HepG2 (cell line): Measurements from ENCODE around the gene CSF1R. TPM values are rescaled to one million over a fixed set of nuclear protein-coding genes. Genes with fewer than 3 reads are reported as not detected.
A peak's percentile ranks its signal among the peaks of the same experiment; 100 is the strongest.

ENCODE experiments used
- ATAC-seq: fragments of 200-7000 bp; cut with Tn5 transposase; 3 replicates; pipeline ENCODE4 v1.9.1; 2020; ENCODE audit warnings: mild to moderate bottlenecking, moderate library complexity
- BruUV-seq: library from RNA; stranded (reverse); fragments of 400-500 nt; replicated peaks from 2 replicates; lab custom pipeline; 2021; lab: Mats Ljungman, UMichigan
- CTCF ChIA-PET: fragments of 300-600 bp; formaldehyde crosslinking; extraction: SDS; loops from one replicate; lab custom pipeline; 2021; ENCODE audit warnings: low total read pairs, inconsistent platforms, low intra/inter-chr PET ratio; lab: Yijun Ruan, JAX
- POLR2A ChIA-PET: fragments of 350-600 bp; sonication (Branson Sonifier 250); formaldehyde crosslinking; loops from one replicate; lab custom pipeline; 2020; ENCODE audit warnings: antibody characterized with exemption, inconsistent platforms; lab: Yijun Ruan, JAX
- DNase-seq: peaks from one replicate; pipeline ENCODE4 v3.0.0-alpha.2; 2015; ENCODE audit warnings: low spot score
- FAIRE-seq: peaks from 3 replicates; lab custom pipeline; 2011; peaks lifted over from hg19 to GRCh38; lab: Jason Lieb, UNC
- H2AFZ ChIP-seq: one replicate; pipeline ENCODE4 v1.6.1; 2011; ENCODE audit warnings: low read length, inconsistent platforms
- H3K27ac ChIP-seq: fragments of 300-600 bp; 3 replicates; pipeline ENCODE4 v1.8.0; 2011; ENCODE audit warnings: mixed run types, mild to moderate bottlenecking, mixed read lengths, low read length, inconsistent platforms; ENCODE audit not compliant: insufficient read depth; ENCODE audit errors: extremely low read length
- H3K27me3 ChIP-seq, 2 experiments: fragments of 200-600 bp in 1 of 2; 2 replicates in 1 of 2; 3 replicates in 1 of 2; pipeline versions ENCODE4 v1.6.0 to v1.8.0; 2011; ENCODE audit warnings: low read length in 2 of 2, mild to moderate bottlenecking in 2 of 2, moderate library complexity in 2 of 2, inconsistent platforms in 1 of 2; ENCODE audit not compliant: insufficient read depth in 2 of 2, control insufficient read depth in 1 of 2
- H3K36me3 ChIP-seq, 2 experiments: fragments of 200-600 bp in 1 of 2; replicated peaks in 1 of 2; 2 replicates in 1 of 2; 3 replicates in 1 of 2; pipeline versions ENCODE4 v1.5.1 to v1.8.0; 2011; ENCODE audit warnings: low read length in 2 of 2, inconsistent platforms in 1 of 2; ENCODE audit not compliant: insufficient read depth in 2 of 2, control insufficient read depth in 1 of 2
- H3K4me1 ChIP-seq: 2 replicates; pipeline ENCODE4 v1.5.1; 2012; ENCODE audit warnings: low read length, inconsistent platforms; ENCODE audit not compliant: insufficient read depth
- H3K4me2 ChIP-seq: 2 replicates; pipeline ENCODE4 v1.6.0; 2011; ENCODE audit warnings: low read depth, low read length, inconsistent platforms
- H3K4me3 ChIP-seq, 3 experiments: fragments of 200-600 bp in 1 of 3; sonication (generic), shearing (Covaris generic) in 1 of 3; replicated peaks in 1 of 3; 2 replicates each; pipeline ENCODE4 v1.5.1; 2011 to 2016; ENCODE audit warnings: low read length in 3 of 3, inconsistent platforms in 2 of 3, low read depth in 2 of 3, mild to moderate bottlenecking in 2 of 3, control low read depth in 1 of 3, mixed read lengths in 1 of 3; ENCODE audit not compliant: insufficient read depth in 1 of 3
- H3K79me2 ChIP-seq: one replicate; pipeline ENCODE4 v1.6.1; 2011; ENCODE audit warnings: low read length, inconsistent platforms; ENCODE audit not compliant: insufficient read depth
- H3K9ac ChIP-seq: 2 replicates; pipeline ENCODE4 v1.6.0; 2011; ENCODE audit warnings: mild to moderate bottlenecking, low read depth, low read length, inconsistent platforms; ENCODE audit not compliant: insufficient read depth
- H3K9me3 ChIP-seq: 2 replicates; pipeline ENCODE4 v1.5.1; 2012; ENCODE audit warnings: mild to moderate bottlenecking, low read length
- H4K20me1 ChIP-seq: 2 replicates; pipeline ENCODE4 v1.6.0; 2011; ENCODE audit warnings: inconsistent platforms, mild to moderate bottlenecking, low read length, moderate library complexity; ENCODE audit not compliant: insufficient read depth
- ARNTL ChIP-seq: sonication (generic); formaldehyde crosslinking; IDR thresholded peaks from 2 replicates; pipeline ENCODE4 v1.4.0; 2020; ENCODE audit warnings: mild to moderate bottlenecking, missing genetic modification reagents
- ATF1 ChIP-seq: IDR thresholded peaks from 2 replicates; pipeline ENCODE4 v1.6.1; 2016; ENCODE audit warnings: mild to moderate bottlenecking, control low read depth
- BORCS8-MEF2B ChIP-seq: sonication (generic); formaldehyde crosslinking; IDR thresholded peaks from 2 replicates; pipeline ENCODE4 v1.8.0; 2022; ENCODE audit warnings: mild to moderate bottlenecking, missing genetic modification reagents
- EEA1 ChIP-seq: sonication (generic); formaldehyde crosslinking; IDR thresholded peaks from 2 replicates; pipeline ENCODE4 v1.5.1; 2020; ENCODE audit warnings: mild to moderate bottlenecking, missing genetic modification reagents, borderline replicate concordance
- GLI4 ChIP-seq: sonication (generic); formaldehyde crosslinking; IDR thresholded peaks from 2 replicates; pipeline ENCODE4 v1.5.1; 2020; ENCODE audit warnings: missing genetic modification reagents, mild to moderate bottlenecking, moderate library complexity, borderline replicate concordance
- IKZF4 ChIP-seq: sonication (generic); formaldehyde crosslinking; IDR thresholded peaks from 2 replicates; pipeline ENCODE4 v1.5.1; 2020; ENCODE audit warnings: borderline replicate concordance, mild to moderate bottlenecking, low read depth, missing genetic modification reagents; ENCODE audit errors: not compliant biosample characterization
- JDP2 ChIP-seq: sonication (generic); formaldehyde crosslinking; IDR thresholded peaks from 2 replicates; pipeline ENCODE4 v1.8.1; 2022; ENCODE audit warnings: missing genetic modification reagents, borderline replicate concordance
- MED1 ChIP-seq: sonication (generic); formaldehyde crosslinking; IDR thresholded peaks from 2 replicates; pipeline ENCODE4 v1.4.0; 2020; ENCODE audit warnings: missing genetic modification reagents
- RCOR2 ChIP-seq: IDR thresholded peaks from 2 replicates; pipeline ENCODE4 v1.6.1; 2016; ENCODE audit warnings: missing biosample characterization, missing genetic modification reagents
- RFX3 ChIP-seq: IDR thresholded peaks from 2 replicates; pipeline ENCODE4 v1.6.1; 2016; ENCODE audit warnings: missing biosample characterization, missing genetic modification reagents
- TMF1 ChIP-seq: sonication (generic); formaldehyde crosslinking; IDR thresholded peaks from 2 replicates; pipeline ENCODE4 v1.8.1; 2022; ENCODE audit warnings: low read depth, missing genetic modification reagents
- ZNF234 ChIP-seq: sonication (generic); formaldehyde crosslinking; conservative IDR thresholded peaks from 2 replicates; pipeline ENCODE4 v1.5.1; 2020; ENCODE audit warnings: mild to moderate bottlenecking, missing genetic modification reagents
- ZNF451 ChIP-seq: sonication (generic); formaldehyde crosslinking; IDR thresholded peaks from 2 replicates; pipeline ENCODE4 v1.5.0; 2020; ENCODE audit warnings: mild to moderate bottlenecking, missing genetic modification reagents
- WGBS: methylation state at CpG from one replicate; pipeline ENCODE4 v1.1.6; 2017; ENCODE audit warnings: low lambda C conversion rate; 5-methylcytosine and 5-hydroxymethylcytosine counted together
- in situ Hi-C: cut with HindIII; loops from 2 replicates; pipeline ENCODE4 v1.10.0; 2017; ENCODE audit warnings: low pct_unique_long_range_greater_than_20kb; ENCODE audit not compliant: extremely low pct_ligation_motif_present
- intact Hi-C: fragments of 100-400 bp; cut with micrococcal nuclease; formaldehyde crosslinking; loops from one replicate; pipeline ENCODE4 v1.10.0; 2022; ENCODE audit not compliant: unreplicated experiment
- polyA plus RNA-seq, 8 experiments: library from polyadenylated mRNA; depleted of rRNA in 3 of 8; stranded (reverse) in 7 of 8; unstranded in 1 of 8; fragments of >200 nt; fragmentation: Illumina TruSeq in 4 of 8; extraction: Trizol in 4 of 8; gene quantifications; 2 replicates each; pipeline versions ENCODE4 v1.2.1 to v1.2.3, GENCODE V29; 2011 to 2016; ENCODE audit warnings: low read depth in 4 of 8, missing spikeins in 1 of 8, mixed read lengths in 1 of 8; ENCODE audit not compliant: insufficient read depth in 1 of 8
- total RNA-seq, 5 experiments: library from RNA; depleted of rRNA; stranded (reverse); fragments of >200 nt; fragmentation: Illumina TruSeq; extraction: Trizol; gene quantifications; 2 replicates each; pipeline ENCODE4 v1.2.3, GENCODE V29; 2016; ENCODE audit warnings: low read depth in 1 of 5
- TF ChIP-seq, protein P1 (sequence below): IDR thresholded peaks from 2 replicates; pipeline ENCODE4 v1.6.1; 2016; ENCODE audit warnings: low read depth, borderline replicate concordance
- TF ChIP-seq, protein P2 (sequence below): IDR thresholded peaks from 2 replicates; pipeline ENCODE4 v1.6.1; 2012; ENCODE audit warnings: low read depth, low read length, improper control_type of control experiment

Gene CSF1R
- total and polyA plus RNA-seq, 2 of the 13 experiments (the other 11 are each of a cell fraction or from before 2014, with no cell fraction given): 0.01 TPM; not detected in 1

DNA sequence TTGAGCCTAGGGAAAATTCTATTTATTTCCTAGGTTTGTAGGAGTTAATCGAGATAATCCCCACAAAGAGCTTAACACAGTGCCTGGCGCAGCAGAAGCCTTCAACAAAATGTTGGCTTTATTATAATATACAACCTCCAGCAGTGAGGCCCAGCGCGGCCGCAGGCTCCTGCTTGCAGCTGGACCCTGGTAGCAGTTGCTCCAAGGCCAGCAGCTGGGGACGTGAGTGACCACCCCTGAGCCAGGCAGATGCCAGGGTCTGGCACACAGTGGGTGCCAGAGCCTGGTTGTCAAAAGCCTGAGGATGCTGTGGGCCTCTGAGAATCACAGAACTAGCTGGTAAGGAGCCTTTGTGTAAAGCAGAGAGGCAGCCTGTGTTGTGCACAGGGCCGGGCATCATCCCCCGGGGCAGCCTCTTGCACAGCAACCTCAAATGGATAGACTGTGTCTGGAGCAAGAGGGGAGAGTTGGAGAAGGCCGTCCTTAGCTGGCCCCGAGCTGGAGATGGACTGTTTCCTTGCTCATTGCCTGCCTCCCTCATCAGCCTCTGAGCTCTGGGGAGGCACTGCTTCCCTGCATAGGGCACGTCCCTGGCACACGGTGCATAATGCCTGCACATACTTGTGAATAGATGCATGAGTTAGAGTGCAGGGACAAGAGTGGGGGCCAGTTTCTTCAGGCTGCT is 17.3 kb downstream of the CSF1R start:
- no peak for FAIRE-seq
- Histone ChIP-seq H3K9ac (no peak overlapping the region), H2AFZ (no peak overlapping the region), H3K79me2 (no peaks in the 10 kb centered on the region), H4K20me1 (no peaks in the 10 kb centered on the region)
- 37% methylated on average over 10 of the region's 12 CpGs for WGBS
- TF ChIP-seq, protein P1, sequence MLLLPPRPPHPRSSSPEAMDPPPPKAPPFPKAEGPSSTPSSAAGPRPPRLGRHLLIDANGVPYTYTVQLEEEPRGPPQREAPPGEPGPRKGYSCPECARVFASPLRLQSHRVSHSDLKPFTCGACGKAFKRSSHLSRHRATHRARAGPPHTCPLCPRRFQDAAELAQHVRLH (CRISPR knock-in tag): no peak
- TF ChIP-seq RCOR2 (CRISPR knock-in tag) (no peak), MED1 (CRISPR knock-in tag) (no peak), JDP2 (CRISPR knock-in tag) (no peak), ZNF451 (no peak), BORCS8-MEF2B (CRISPR knock-in tag) (no peak), EEA1 (no peak), ARNTL (CRISPR knock-in tag) (no peak), ZNF234 (CRISPR knock-in tag) (no peak), ATF1 (no peak), IKZF4 (no peak), RFX3 (no peak), GLI4 (CRISPR knock-in tag) (no peak), TMF1 (CRISPR knock-in tag) (no peak)
- TF ChIP-seq, protein P2, sequence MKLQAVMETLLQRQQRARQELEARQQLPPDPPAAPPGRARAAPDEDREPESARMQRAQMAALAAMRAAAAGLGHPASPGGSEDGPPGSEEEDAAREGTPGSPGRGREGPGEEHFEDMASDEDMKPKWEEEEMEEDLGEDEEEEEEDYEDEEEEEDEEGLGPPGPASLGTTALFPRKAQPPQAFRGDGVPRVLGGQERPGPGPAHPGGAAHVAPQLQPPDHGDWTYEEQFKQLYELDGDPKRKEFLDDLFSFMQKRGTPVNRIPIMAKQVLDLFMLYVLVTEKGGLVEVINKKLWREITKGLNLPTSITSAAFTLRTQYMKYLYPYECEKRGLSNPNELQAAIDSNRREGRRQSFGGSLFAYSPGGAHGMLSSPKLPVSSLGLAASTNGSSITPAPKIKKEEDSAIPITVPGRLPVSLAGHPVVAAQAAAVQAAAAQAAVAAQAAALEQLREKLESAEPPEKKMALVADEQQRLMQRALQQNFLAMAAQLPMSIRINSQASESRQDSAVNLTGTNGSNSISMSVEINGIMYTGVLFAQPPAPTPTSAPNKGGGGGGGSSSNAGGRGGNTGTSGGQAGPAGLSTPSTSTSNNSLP: no peak
- TF ChIP-seq, all 625 proteins: peak for 0
- no peak overlapping the region for H3K27ac ChIP-seq
- H3K27me3 ChIP-seq: peaks cover 7 to 36% of the 10 kb centered on the region in 2 experiments; a peak in 4 of 5 replicates
- ChIA-PET POLR2A (no interaction called here), CTCF (no interaction called here)
- no peaks in the 10 kb centered on the region for H3K36me3 ChIP-seq
- peak; percentile 7; the same call in 1 of the 3 replicates for ATAC-seq
- DNase-seq: no peak
- intact Hi-C loops (no loop called here), in situ Hi-C loops (no loop called here)
- H3K4me3 ChIP-seq: no peak overlapping the region
- H3K4me2 ChIP-seq: no peak overlapping the region
- H3K4me1 ChIP-seq: peaks cover 6% of the 10 kb centered on the region; the same call in 1 of the 2 replicates
- no peaks in the 10 kb centered on the region for H3K9me3 ChIP-seq
- no TSS peak for BruUV-seq
